ENCODE measurements around the gene COQ4.

Gene COQ4

GRCh38 chr9:128372784-128373183 lies 50.1 kb downstream of the COQ4 start:
- no peak for DNase-seq (ENCODE audit: low read depth)

GRCh38 chr9:128374221-128374675 lies 51.6 kb downstream of the COQ4 start:
- no peak for DNase-seq (ENCODE audit: low read depth)

GRCh38 chr9:128375865-128376264 lies 53.2 kb downstream of the COQ4 start:
- no peak for DNase-seq (ENCODE audit: low read depth)

GRCh38 chr9:128382261-128382660 lies 59.6 kb downstream of the COQ4 start:
- no peak for DNase-seq (ENCODE audit: low read depth)

- no peak for DNase-seq (ENCODE audit: low read depth)
Measured at GRCh38 chr9:128383007-128383753, 60.5 kb downstream of the COQ4 start.

Measured in stimulated activated CD8-positive, alpha-beta memory T cell treated with anti-CD3 and anti-CD28 coated beads, Interleukin-15, amount 100 ng/mL, for 1 hour (primary cell).